ENCODE data around the gene FNBP1.

- TF ChIP-seq EZH2phosphoT487 (IDR thresholded peaks at IDR 0.05; ENCODE audit: insufficient read depth, low read depth): no peak
- TF ChIP-seq EZH2 (IDR thresholded peaks at IDR 0.05; ENCODE audit: insufficient read depth, poor library complexity, severe bottlenecking): no peak
These were observed 203.0 kb downstream of the FNBP1 start for GRCh38 chr9:129840034-129840433.

All from GM23248 (cell line).